ENCODE data around the gene PRB4.
"Not testable (repeated sequence)": the region's sequence is repeated elsewhere in the genome, so short reads cannot be mapped to it uniquely, and the experiment has no call there.

The PRB4 gene

DNA sequence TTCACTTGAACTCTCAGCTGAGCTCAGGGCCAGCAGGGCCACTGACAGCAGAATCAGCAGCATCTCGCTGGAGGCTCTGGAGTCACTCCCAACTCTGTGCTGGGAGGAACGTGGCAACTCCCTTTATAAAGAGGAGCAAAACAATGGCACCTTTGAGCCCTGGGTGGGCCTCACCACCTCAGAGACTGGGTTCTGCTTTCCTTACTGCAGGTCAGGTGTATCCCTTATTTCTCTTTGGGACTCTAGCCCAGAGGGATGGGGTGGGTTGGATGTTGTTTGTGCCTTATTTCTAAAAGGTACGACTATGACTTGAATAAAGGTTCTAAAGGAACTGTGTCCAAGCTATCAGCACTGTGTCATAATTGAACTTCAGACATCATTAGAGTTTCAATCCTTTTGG is at the start of gene PRB4:
Gene PRB4 (minus strand): TSS at position 101 of the 400 bp plus-strand sequence. CDS start 38 bp downstream, at position 63.
- Histone ChIP-seq H3K27ac (ENCODE audit: low read depth, low read length) (no peak within 1 kb of the TSS), H3K4me3 (ENCODE audit: low read depth in 1 of 2, low read length in 2 of 2) (no peak within 1 kb of the TSS), H3K9me3 (ENCODE audit: low read length) (no peaks in the 10 kb centered on the region)

DNA sequence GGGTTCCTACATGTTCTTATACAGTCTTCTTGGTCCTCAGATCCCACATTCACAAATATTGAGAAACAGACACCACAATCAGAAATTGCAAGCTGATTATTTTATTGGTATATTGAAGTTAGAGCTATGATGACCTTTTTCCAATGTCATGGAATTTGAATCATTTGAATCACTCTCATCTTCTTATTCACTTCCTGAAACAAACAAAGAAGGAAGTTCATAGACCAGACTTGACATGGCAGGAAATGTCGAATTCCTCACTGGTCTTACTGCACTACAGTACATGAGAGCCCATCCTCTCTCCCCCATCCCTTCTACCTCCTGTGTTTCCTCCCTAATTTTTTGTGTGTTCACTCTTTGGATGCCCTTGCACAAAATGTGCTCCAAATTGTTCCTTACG is 41.5 kb upstream of the PRB4 start:
- H3K27me3 ChIP-seq (ENCODE audit: control insufficient read depth in 1 of 2, insufficient read depth in 2 of 2, low read length in 2 of 2); H3K4me1 ChIP-seq (ENCODE audit: insufficient read depth, low read length); H3K36me3 ChIP-seq (ENCODE audit: insufficient read depth, low read length); H3K9ac ChIP-seq (ENCODE audit: low read length); H3K27ac ChIP-seq (ENCODE audit: low read depth, low read length); H3K9me3 ChIP-seq (ENCODE audit: low read length); H3K4me3 ChIP-seq (ENCODE audit: low read depth in 1 of 2, low read length in 2 of 2): not testable (repeated sequence)

More for the DNA sequence above, at the start of gene PRB4:
- Histone ChIP-seq H3K27me3 (ENCODE audit: control insufficient read depth in 1 of 2, insufficient read depth in 2 of 2, low read length in 2 of 2) (no peaks in the 10 kb centered on the region), H3K4me1 (ENCODE audit: insufficient read depth, low read length) (no peaks in the 10 kb centered on the region), H3K9ac (ENCODE audit: low read length) (no peak within 1 kb of the TSS), H3K36me3 (ENCODE audit: insufficient read depth, low read length) (no peaks in the 10 kb centered on the region)

- Histone ChIP-seq H3K9me3 (ENCODE audit: low read length) (no peaks in the 10 kb centered on the region), H3K36me3 (ENCODE audit: insufficient read depth, low read length) (no peaks in the 10 kb centered on the region), H3K9ac (ENCODE audit: low read length) (no peak overlapping the region), H3K4me3 (ENCODE audit: low read depth in 1 of 2, low read length in 2 of 2) (no peak overlapping the region), H3K27me3 (ENCODE audit: control insufficient read depth in 1 of 2, insufficient read depth in 2 of 2, low read length in 2 of 2) (no peaks in the 10 kb centered on the region), H3K4me1 (ENCODE audit: insufficient read depth, low read length) (no peaks in the 10 kb centered on the region), H3K27ac (ENCODE audit: low read depth, low read length) (no peak overlapping the region)
Observed at GRCh38 chr12:11348439-11348838, 38.2 kb upstream of the PRB4 start.

- no peaks in the 10 kb centered on the region for H3K27me3 ChIP-seq (ENCODE audit: control insufficient read depth in 1 of 2, insufficient read depth in 2 of 2, low read length in 2 of 2)
- no peak overlapping the region for H3K27ac ChIP-seq (ENCODE audit: low read depth, low read length)
- H3K9me3 ChIP-seq (ENCODE audit: low read length), result no peaks in the 10 kb centered on the region
- no peaks in the 10 kb centered on the region for H3K4me1 ChIP-seq (ENCODE audit: insufficient read depth, low read length)
- no peaks in the 10 kb centered on the region for H3K36me3 ChIP-seq (ENCODE audit: insufficient read depth, low read length)
- H3K4me3 ChIP-seq (ENCODE audit: low read depth in 1 of 2, low read length in 2 of 2), result no peak overlapping the region
- H3K9ac ChIP-seq (ENCODE audit: low read length), result no peak overlapping the region
Observed at GRCh38 chr12:11347810-11348209, 37.6 kb upstream of the PRB4 start.

DNA sequence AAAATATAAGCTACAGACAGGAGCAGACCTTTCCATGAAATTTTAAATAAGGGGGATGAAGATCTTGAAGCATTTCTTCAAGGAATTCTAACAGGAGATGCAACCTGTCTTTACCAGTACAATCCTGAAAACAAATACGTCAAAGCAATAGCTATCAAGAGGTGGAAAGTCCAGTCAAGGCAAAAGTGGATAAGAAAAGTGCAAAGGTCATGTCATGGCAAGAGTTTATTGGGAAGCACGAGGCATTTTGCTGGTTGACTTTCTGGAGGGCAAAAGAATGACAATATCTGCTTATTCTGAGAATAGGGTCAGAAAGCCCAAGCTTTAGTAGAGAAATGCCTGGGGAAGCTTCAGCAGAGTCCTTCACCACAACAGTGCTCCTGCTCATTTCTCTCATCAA is 34.3 kb upstream of the PRB4 start:
- Histone ChIP-seq H3K9me3 (ENCODE audit: low read length) (no peaks in the 10 kb centered on the region), H3K9ac (ENCODE audit: low read length) (no peak overlapping the region), H3K4me3 (ENCODE audit: low read depth in 1 of 2, low read length in 2 of 2) (no peak overlapping the region), H3K27ac (ENCODE audit: low read depth, low read length) (no peak overlapping the region), H3K4me1 (ENCODE audit: insufficient read depth, low read length) (no peaks in the 10 kb centered on the region), H3K36me3 (ENCODE audit: insufficient read depth, low read length) (no peaks in the 10 kb centered on the region), H3K27me3 (ENCODE audit: control insufficient read depth in 1 of 2, insufficient read depth in 2 of 2, low read length in 2 of 2) (no peaks in the 10 kb centered on the region)

GRCh38 chr12:11324426-11324825 is 14.2 kb upstream of the PRB4 start:
- H3K4me3 ChIP-seq (ENCODE audit: low read depth in 1 of 2, low read length in 2 of 2), result no peak overlapping the region
- no peaks in the 10 kb centered on the region for H3K4me1 ChIP-seq (ENCODE audit: insufficient read depth, low read length)
- H3K9me3 ChIP-seq (ENCODE audit: low read length), result no peaks in the 10 kb centered on the region
- H3K27me3 ChIP-seq (ENCODE audit: control insufficient read depth in 1 of 2, insufficient read depth in 2 of 2, low read length in 2 of 2), result no peaks in the 10 kb centered on the region
- no peaks in the 10 kb centered on the region for H3K36me3 ChIP-seq (ENCODE audit: insufficient read depth, low read length)
- H3K27ac ChIP-seq (ENCODE audit: low read depth, low read length), result no peak overlapping the region
- no peak overlapping the region for H3K9ac ChIP-seq (ENCODE audit: low read length)

- no peaks in the 10 kb centered on the region for H3K36me3 ChIP-seq (ENCODE audit: insufficient read depth, low read length)
- H3K9me3 ChIP-seq (ENCODE audit: low read length), result no peaks in the 10 kb centered on the region
- H3K9ac ChIP-seq (ENCODE audit: low read length), result no peak overlapping the region
- no peaks in the 10 kb centered on the region for H3K27me3 ChIP-seq (ENCODE audit: control insufficient read depth in 1 of 2, insufficient read depth in 2 of 2, low read length in 2 of 2)
- no peaks in the 10 kb centered on the region for H3K4me1 ChIP-seq (ENCODE audit: insufficient read depth, low read length)
- no peak overlapping the region for H3K4me3 ChIP-seq (ENCODE audit: low read depth in 1 of 2, low read length in 2 of 2)
- H3K27ac ChIP-seq (ENCODE audit: low read depth, low read length), result no peak overlapping the region
Observed at GRCh38 chr12:11321980-11322379, 11.7 kb upstream of the PRB4 start.

GRCh38 chr12:11307143-11307542 is 3.1 kb downstream of the PRB4 start:
- no peaks in the 10 kb centered on the region for H3K4me1 ChIP-seq (ENCODE audit: insufficient read depth, low read length)
- H3K27me3 ChIP-seq (ENCODE audit: control insufficient read depth in 1 of 2, insufficient read depth in 2 of 2, low read length in 2 of 2), result no peaks in the 10 kb centered on the region
- no peaks in the 10 kb centered on the region for H3K36me3 ChIP-seq (ENCODE audit: insufficient read depth, low read length)
- no peak overlapping the region for H3K9ac ChIP-seq (ENCODE audit: low read length)
- no peak overlapping the region for H3K27ac ChIP-seq (ENCODE audit: low read depth, low read length)
- no peaks in the 10 kb centered on the region for H3K9me3 ChIP-seq (ENCODE audit: low read length)
- H3K4me3 ChIP-seq (ENCODE audit: low read depth in 1 of 2, low read length in 2 of 2), result no peak overlapping the region

- no peaks in the 10 kb centered on the region for H3K36me3 ChIP-seq (ENCODE audit: insufficient read depth, low read length)
- no peak overlapping the region for H3K27ac ChIP-seq (ENCODE audit: low read depth, low read length)
- no peak overlapping the region for H3K4me3 ChIP-seq (ENCODE audit: low read depth in 1 of 2, low read length in 2 of 2)
- H3K9ac ChIP-seq (ENCODE audit: low read length), result no peak overlapping the region
- H3K4me1 ChIP-seq (ENCODE audit: insufficient read depth, low read length), result no peaks in the 10 kb centered on the region
- no peaks in the 10 kb centered on the region for H3K27me3 ChIP-seq (ENCODE audit: control insufficient read depth in 1 of 2, insufficient read depth in 2 of 2, low read length in 2 of 2)
- no peaks in the 10 kb centered on the region for H3K9me3 ChIP-seq (ENCODE audit: low read length)
Observed at GRCh38 chr12:11273449-11273848, 36.8 kb downstream of the PRB4 start.

- Histone ChIP-seq H3K27ac (ENCODE audit: low read depth, low read length) (no peak within 1 kb of the TSS), H3K9me3 (ENCODE audit: low read length) (no peaks in the 10 kb centered on the region), H3K9ac (ENCODE audit: low read length) (no peak within 1 kb of the TSS), H3K27me3 (ENCODE audit: control insufficient read depth in 1 of 2, insufficient read depth in 2 of 2, low read length in 2 of 2) (no peaks in the 10 kb centered on the region), H3K4me1 (ENCODE audit: insufficient read depth, low read length) (no peaks in the 10 kb centered on the region), H3K36me3 (ENCODE audit: insufficient read depth, low read length) (no peaks in the 10 kb centered on the region), H3K4me3 (ENCODE audit: low read depth in 1 of 2, low read length in 2 of 2) (no peak within 1 kb of the TSS)
Observed at GRCh38 chr12:11269607-11270006, 40.6 kb downstream of the PRB4 start, which contains the start of gene PRB3. Gene PRB3 (minus strand): TSS chr12:11269707. CDS start chr12:11269669, 38 bp downstream.

GRCh38 chr12:11264501-11264900 is 45.7 kb downstream of the PRB4 start:
- no peaks in the 10 kb centered on the region for H3K4me1 ChIP-seq (ENCODE audit: insufficient read depth, low read length)
- no peak overlapping the region for H3K27ac ChIP-seq (ENCODE audit: low read depth, low read length)
- H3K9me3 ChIP-seq (ENCODE audit: low read length), result no peaks in the 10 kb centered on the region
- no peak overlapping the region for H3K4me3 ChIP-seq (ENCODE audit: low read depth in 1 of 2, low read length in 2 of 2)
- H3K9ac ChIP-seq (ENCODE audit: low read length), result no peak overlapping the region
- no peaks in the 10 kb centered on the region for H3K27me3 ChIP-seq (ENCODE audit: control insufficient read depth in 1 of 2, insufficient read depth in 2 of 2, low read length in 2 of 2)
- no peaks in the 10 kb centered on the region for H3K36me3 ChIP-seq (ENCODE audit: insufficient read depth, low read length)

Measured in muscle layer of colon (tissue), 2 donors.